NCI-H446 treated with DMSO at 0.1 percent for 48 hours (cell line): ENCODE data around the gene WNT9B.
A peak's percentile ranks its signal among the peaks of the same experiment; 100 is the strongest.

Experiments
- DNase-seq: peaks from one replicate; lab custom pipeline; 2025; lab: John Stamatoyannopoulos, UW

The WNT9B gene

GRCh38 chr17:46851029-46851741 is at the start of gene WNT9B:
Gene WNT9B (plus strand): TSS chr17:46851583. CDS start chr17:46851639, 56 bp downstream.
- DNase-seq: no peak

GRCh38 chr17:46802800-46803199 is 48.6 kb upstream of the WNT9B start:
- no peak for DNase-seq

GRCh38 chr17:46803544-46803943 is 47.8 kb upstream of the WNT9B start:
- no peak for DNase-seq

- no peak for DNase-seq
Measured at GRCh38 chr17:46805771-46806170, 45.6 kb upstream of the WNT9B start.

GRCh38 chr17:46809110-46809571 is 42.2 kb upstream of the WNT9B start:
- DNase-seq: no peak

- no peak for DNase-seq
Measured at GRCh38 chr17:46810837-46811236, 40.5 kb upstream of the WNT9B start.

GRCh38 chr17:46811978-46812583 is 39.3 kb upstream of the WNT9B start:
- peak; percentile 18 for DNase-seq

GRCh38 chr17:46812624-46813318 is 38.6 kb upstream of the WNT9B start:
- no peak for DNase-seq

GRCh38 chr17:46813920-46814319 is 37.5 kb upstream of the WNT9B start:
- DNase-seq: no peak

- DNase-seq: no peak
Measured at GRCh38 chr17:46814446-46814845, 36.9 kb upstream of the WNT9B start.

- no peak for DNase-seq
Measured at GRCh38 chr17:46815474-46816353, 35.7 kb upstream of the WNT9B start.

GRCh38 chr17:46817151-46817900 is 34.1 kb upstream of the WNT9B start:
- DNase-seq: no peak

- DNase-seq: no peak
Measured at GRCh38 chr17:46817901-46818209, 33.5 kb upstream of the WNT9B start.

- DNase-seq: no peak
Measured at GRCh38 chr17:46818316-46818928, 33.0 kb upstream of the WNT9B start, which contains the start of gene WNT3. Gene WNT3 (minus strand): TSS chr17:46818692. CDS start chr17:46818597, 95 bp downstream.

- no peak for DNase-seq
Measured at GRCh38 chr17:46818929-46819859, 32.2 kb upstream of the WNT9B start.

GRCh38 chr17:46819906-46820351 is 31.5 kb upstream of the WNT9B start:
- no peak for DNase-seq

- no peak for DNase-seq
Measured at GRCh38 chr17:46820592-46821450, 30.6 kb upstream of the WNT9B start.

GRCh38 chr17:46821482-46822387 is 29.6 kb upstream of the WNT9B start:
- no peak for DNase-seq
